Vagina (tissue), 2 donors: Measurements from ENCODE around the gene ADAMTS2.

Experiments
- POLR2AphosphoS5 ChIP-seq, 2 donors: sonication (generic); formaldehyde crosslinking; IDR thresholded peaks; one replicate each; pipeline ENCODE4 v1.9.0; 2017; ENCODE audit warnings: antibody characterized with exemption in 2 of 2, mild to moderate bottlenecking in 2 of 2, low read depth in 1 of 2; ENCODE audit not compliant: insufficient read depth in 1 of 2
- TF ChIP-seq, protein P1 (sequence below), 3 experiments: fragments of 450-650 bp in 2 of 3; fragments of 200-600 bp in 1 of 3; sonication (generic) in 1 of 3; IDR thresholded peaks; one replicate each; pipeline ENCODE4 v1.5.1; 2017 to 2019; ENCODE audit warnings: antibody characterized with exemption in 3 of 3, mild to moderate bottlenecking in 2 of 3, moderate library complexity in 2 of 3

DNA sequence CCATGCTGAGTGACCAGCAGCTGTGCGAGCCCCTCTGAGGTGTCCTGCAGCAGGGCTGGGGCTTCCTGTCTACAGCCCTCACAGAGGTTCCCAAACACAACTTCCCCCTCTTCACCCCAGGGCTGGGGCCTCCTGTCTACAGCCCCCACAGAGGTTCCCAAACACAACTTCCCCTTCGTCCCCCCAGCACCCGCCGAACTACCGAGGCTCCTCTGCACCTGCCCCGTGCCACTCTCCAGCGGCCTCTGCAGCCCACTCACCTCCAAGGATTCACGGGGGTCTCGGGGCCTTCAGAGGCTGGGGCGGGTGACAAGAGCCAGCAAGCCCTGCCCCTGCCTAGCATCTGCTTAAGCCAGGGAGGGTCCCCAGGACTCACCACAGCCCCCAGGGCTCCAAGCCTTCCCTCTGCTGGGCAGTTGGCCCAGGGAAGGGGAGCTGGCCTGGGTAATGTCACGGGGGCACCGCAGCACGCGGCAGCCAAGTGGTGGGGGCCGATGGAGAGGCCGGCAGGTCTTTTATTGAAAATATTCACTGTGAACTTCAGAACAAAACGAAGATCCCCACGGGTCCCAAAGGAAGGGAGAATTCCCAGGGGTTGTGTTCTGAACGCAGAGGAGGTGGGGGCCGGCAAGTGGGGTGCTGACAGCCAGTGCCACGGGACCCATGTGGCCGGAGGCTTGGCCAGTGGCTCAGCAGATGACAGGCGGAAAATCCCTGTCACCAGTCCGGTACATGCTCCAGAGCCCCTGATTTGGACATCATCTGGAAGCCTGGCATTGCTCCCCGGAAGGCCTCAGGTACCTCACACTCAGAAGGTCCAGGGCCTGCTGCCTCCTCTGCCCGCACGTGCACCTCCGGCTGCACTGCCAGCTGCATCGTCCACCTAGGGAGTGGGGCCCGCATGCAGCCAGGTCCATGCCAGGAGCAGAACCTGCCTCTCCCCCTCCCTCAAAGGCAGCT, 125.3 kb downstream of the ADAMTS2 start:
- TF ChIP-seq, protein P1, sequence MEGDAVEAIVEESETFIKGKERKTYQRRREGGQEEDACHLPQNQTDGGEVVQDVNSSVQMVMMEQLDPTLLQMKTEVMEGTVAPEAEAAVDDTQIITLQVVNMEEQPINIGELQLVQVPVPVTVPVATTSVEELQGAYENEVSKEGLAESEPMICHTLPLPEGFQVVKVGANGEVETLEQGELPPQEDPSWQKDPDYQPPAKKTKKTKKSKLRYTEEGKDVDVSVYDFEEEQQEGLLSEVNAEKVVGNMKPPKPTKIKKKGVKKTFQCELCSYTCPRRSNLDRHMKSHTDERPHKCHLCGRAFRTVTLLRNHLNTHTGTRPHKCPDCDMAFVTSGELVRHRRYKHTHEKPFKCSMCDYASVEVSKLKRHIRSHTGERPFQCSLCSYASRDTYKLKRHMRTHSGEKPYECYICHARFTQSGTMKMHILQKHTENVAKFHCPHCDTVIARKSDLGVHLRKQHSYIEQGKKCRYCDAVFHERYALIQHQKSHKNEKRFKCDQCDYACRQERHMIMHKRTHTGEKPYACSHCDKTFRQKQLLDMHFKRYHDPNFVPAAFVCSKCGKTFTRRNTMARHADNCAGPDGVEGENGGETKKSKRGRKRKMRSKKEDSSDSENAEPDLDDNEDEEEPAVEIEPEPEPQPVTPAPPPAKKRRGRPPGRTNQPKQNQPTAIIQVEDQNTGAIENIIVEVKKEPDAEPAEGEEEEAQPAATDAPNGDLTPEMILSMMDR (IDR thresholded peaks at IDR 0.05), result no peak
- no peak for TF ChIP-seq POLR2AphosphoS5 (IDR thresholded peaks at IDR 0.05; ENCODE audit: insufficient read depth in 1 of 2, low read depth in 1 of 2)
